Kidney tubule cell (primary cell): ENCODE data around the gene ZNF524.

Source experiments
- DNase-seq: peaks from one replicate; pipeline ENCODE4 v3.0.0-alpha.2; 2018; ENCODE audit warnings: low spot score

Gene ZNF524

DNA sequence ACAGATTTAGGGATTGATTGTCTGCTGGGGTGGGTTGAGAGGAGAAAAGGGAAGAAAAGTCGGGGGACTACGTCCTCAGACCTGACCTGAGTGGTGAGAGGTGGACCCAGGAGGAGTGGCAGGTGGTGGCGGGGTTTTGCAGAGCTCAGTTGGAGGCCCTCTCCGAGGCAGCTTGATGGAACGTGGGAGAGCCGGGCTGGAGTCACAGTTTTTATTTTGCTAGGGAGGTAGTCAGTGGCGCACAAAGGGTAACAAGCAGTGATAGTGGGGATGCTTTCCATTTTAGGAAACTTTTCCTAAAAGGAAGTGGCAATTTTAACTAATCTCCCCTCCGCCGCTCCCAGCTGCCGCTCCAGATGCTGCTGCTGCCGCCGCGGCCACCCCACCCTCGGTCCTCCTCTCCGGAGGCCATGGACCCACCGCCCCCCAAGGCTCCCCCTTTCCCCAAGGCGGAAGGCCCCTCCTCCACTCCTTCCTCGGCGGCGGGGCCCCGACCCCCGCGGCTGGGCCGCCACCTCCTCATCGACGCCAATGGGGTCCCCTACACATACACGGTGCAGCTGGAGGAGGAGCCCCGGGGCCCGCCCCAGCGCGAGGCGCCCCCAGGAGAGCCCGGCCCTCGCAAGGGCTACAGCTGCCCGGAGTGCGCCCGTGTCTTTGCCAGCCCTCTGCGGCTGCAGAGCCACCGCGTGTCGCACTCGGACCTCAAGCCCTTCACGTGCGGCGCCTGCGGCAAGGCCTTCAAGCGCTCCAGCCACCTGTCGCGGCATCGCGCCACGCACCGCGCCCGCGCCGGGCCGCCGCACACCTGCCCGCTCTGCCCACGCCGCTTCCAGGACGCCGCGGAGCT, 42.3 kb downstream of the ZNF524 start:
- DNase-seq: peak; percentile 36

DNA sequence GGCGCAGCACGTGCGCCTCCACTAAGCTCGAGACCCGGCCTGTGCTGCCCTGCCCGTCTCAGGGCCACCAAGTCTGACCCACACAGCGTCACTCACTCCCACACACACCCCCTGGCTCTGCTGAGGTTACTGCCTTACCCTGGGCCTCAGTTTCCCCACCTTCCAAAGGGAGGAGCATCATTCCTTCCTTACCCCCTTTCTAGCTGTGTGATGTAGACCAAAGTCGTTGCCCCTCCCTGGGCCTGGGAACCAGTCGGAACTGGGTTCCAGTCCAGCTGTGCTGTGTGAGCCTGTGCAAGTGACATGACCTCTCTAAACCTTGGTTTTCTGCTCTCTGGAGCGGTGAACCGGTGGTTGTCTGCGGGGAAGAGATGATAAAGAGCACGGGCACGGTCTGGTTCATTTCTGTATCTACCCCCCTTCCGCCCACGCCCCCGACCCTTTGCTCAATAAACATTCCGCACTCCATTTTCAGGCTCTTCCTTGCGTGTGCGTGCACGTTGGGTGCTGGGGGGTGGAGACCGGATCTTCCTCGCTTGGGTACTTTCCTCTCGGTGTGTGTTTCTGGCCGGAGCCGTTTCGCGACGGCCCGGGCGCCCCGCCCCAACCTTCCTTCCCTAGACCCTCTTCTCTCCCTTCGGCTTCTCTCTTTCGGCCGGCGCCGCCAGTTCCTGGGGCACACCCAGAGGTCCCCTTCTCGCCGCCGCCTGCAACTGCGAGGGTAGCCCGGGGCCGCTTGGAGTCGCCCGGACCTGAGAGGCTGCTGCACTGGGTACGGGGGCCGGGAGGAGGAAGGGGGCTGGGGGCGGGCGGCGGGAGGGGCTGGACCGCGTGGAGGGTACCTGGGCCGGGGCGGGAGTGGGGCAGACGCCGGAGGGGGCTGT, 43.2 kb downstream of the ZNF524 start, which contains the start of gene ZNF581:
ZNF581 (plus strand) TSS at position 647 of the 884 bp plus-strand sequence. CDS start 923 bp downstream, outside the sequence.
- DNase-seq: peak; percentile 84

DNA sequence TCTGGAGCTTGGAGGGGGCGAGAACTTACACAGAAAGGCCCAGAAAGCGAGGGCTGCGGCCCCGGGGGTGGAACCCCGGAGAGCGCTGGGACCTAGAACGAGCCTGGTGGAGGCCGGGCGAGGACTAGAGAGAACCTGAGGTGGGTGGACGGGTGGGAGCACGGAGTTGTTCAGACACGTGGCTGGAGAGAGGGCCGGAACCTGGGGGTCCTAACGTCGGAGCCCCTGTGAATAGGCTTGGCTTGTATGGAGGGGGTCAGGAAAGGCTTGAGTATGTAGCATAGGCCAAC, 43.7 kb downstream of the ZNF524 start:
- no peak for DNase-seq

DNA sequence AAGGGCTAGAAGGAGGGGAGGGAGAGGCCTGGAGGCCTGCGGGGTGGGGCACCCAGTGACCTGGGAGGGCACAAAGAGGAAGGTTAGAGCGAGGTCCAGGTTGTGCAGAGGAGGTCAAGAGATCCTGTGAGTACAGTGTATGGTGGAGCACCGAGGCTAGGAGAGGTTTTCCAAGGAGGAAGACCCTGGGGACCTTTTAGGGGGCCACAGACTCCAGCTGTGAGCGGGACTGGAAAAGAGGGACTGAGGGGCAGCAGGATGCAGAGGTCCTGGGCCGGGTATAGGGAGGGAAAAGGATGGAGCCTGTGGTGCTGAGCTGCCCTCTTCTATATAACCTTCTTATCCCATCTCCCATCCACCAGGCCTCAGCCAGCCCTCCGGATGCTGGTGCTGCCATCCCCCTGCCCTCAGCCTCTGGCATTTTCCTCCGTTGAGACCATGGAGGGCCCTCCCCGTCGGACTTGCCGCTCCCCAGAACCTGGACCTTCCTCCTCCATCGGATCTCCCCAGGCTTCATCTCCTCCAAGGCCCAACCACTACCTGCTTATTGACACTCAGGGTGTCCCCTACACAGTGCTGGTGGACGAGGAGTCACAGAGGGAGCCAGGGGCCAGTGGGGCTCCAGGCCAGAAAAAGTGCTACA, 44.2 kb downstream of the ZNF524 start:
- DNase-seq: no peak

DNA sequence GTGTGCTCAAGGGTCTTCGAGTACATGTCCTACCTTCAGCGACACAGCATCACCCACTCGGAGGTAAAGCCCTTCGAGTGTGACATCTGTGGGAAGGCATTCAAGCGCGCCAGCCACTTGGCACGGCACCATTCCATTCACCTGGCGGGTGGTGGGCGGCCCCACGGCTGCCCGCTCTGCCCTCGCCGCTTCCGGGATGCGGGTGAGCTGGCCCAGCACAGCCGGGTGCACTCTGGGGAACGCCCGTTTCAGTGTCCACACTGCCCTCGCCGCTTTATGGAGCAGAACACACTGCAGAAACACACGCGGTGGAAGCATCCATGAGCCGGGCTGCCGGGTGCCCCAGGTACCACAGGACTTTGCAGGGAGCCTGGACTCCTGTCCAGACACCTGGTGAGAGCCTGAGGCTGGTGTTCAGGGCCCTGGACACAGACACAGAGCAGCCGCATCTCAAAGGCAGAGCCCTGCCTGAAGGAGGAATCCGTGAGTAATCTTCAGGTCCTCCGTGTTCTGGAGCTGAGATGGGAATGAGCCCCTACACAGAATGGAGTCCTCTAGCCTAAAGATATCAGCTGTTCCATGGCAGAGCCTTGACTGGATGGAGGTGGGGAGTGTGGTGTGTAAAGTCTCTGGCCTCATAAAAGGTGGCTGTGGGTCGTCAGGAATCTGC, 44.9 kb downstream of the ZNF524 start:
- peak; percentile 82 for DNase-seq

DNA sequence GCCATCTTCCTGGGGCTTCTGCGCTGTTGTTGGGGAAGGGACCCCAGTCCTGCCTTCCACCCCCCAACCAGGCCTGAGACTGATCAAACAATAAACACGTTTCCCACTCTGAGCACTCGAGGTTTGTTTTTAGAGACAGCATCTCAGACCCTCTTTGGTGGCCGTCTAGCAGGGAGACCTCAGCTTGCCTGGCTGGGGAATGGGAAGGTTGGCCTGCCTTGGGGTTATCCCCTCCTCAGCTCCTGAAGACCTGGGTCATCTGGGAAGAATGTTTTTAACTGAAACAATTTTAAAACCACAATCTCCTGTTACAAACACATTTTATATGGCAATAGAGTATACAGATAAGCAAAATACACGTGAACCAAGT, 45.4 kb downstream of the ZNF524 start:
- no peak for DNase-seq

DNA sequence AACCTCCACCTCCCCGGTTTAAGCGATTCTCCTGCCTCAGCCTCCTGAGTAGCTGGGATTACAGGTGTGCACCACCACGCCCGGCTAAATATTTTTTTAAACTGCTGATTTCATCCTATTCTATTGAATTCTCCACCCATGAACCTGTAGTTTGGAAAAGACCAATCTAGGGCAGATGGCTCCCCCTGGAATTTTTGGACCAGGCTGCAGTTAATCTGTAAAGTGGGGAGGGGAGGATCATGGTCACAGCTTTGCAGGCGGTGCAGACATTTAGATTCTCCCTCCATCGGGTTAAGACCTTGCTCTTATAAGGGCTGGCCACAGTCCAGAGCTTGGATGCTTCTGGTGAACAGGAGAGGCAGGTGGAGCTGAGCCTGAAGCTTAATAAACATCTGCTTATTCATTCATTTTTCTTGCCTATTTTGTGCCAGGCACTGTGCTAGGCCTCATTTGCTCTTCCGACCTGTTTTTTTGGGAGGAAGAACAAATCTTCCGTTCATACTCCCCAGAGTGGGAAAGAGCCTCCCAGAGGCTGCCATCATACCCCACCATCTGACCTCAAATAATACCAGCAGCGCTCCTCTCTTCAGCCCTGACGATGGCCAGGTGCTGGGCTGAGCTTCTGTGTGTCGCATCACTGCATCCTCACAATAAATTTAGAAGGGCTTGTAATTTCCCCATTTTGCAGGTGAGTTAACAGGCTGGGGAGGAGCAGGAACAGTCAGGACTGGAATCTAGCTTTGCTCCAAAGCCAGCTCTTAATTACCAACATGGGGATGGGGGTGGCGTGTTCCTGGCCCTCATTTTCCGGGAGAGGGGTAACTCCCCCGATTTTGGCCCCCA, 47.0 kb downstream of the ZNF524 start:
- no peak for DNase-seq

DNA sequence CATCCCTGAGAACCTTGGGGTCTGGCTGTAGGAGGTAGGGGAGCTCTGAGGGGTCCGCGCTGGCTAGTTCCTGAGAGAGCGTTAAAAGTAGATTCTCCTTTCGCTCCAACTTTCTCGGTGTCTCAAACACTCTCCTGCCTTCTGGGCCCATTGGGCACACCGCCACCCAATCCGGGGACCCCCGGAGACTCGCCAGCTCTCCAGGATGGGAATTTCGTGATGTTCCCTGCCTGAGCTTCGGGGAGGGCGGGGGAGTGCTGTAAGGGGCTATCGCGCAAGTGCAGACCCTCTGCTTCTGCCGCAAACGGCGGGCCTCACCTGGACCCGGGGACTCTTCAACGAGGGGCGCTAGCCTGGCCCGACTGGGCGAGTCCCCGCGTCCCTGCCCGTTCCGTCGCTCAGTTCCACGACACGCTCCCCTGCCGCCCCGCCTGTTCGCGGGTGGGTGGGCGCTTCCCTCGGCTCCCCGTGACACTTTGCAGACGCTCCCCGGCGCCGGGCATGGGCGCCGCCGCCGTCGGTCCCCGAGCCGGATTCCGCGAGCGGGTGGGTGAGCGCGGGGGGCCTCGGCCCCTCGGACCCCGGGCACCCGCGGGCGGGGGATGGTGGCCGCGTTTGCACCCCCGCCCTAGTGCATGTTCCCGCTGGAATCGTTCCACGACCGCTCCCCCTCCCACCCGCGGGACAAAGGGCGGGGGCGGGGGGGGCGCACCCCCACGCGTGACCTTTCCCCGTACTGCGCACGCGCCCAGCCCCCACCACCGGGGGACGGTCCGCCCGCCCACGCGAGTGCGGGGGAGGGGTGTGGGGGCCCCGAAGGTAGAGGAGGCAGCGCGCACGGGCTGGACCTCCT, 47.9 kb downstream of the ZNF524 start, which contains the start of gene CCDC106:
CCDC106 (plus strand) TSS at position 481 of the 853 bp plus-strand sequence. CDS start 835 bp downstream, outside the sequence.
- peak; percentile 60 for DNase-seq

DNA sequence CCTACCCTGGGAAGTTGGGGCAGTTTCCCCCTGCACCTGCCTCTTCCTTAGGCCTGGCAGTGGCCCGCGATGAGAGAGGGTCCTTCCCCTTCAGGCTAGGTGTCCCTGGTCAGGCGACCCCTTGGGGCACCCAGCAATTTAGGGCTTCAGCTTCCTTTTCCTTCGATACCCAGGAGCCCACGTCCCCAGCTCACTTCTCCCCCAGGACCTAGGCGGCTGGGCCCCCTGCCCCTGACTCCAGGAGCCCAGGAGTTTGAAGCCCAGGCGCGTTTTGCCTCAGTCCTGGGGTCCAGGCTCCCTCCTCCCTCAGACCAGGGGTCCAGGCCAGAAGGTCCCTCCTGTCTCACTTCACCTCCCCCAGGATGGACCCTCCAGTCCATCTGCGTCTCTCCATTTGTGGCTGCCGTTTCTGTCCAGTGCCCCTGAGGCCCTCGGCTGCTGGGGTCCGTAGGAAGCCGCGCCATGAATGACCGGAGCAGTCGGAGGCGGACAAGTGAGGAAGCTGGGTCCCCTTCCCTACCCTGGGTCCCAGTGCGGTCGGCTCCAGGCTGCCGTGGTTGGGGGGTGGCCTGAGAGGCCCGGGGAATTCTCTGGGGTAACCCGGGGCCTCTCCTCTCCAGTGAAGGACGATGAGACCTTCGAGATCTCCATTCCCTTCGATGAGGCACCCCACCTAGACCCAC, 48.6 kb downstream of the ZNF524 start:
- DNase-seq: no peak

DNA sequence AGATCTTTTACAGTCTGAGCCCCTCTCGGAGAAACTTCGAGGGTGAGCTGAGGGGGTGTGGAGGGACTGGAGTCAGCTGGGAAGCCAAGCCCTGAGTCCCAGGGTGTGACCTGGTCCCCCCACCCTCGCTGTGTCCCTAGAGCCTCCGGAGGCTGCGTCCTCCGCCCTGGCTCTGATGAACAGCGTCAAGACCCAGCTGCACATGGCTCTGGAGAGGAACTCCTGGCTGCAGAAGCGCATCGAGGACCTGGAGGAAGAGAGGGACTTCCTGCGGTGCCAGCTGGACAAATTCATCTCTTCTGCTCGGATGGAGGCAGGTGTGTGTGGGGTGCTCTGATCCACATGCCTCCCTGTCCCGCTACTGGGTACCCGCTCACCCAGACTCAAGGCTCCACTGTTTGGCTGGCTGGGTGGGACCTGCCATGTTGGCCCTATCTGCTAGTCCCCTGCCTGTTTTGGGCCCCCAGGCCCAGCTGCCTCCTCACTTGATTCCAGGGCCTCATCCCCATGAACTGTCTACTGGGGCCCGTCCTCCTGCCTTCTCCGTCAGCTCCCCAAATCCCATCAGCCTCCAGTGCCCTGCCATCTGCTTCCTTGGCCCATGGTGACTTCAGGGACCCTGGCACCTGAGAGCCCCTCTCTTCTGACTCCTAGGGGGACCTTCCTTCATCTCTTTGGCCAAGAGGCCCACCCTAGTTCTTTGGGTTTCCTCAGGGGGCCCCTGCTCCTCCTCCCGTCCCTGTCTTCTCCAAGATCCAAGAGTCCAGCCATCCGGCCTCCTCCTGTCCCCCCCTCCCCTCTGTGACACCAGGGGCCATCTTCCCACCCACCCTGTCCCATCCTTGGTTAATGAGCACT, 49.4 kb downstream of the ZNF524 start:
- DNase-seq: no peak

DNA sequence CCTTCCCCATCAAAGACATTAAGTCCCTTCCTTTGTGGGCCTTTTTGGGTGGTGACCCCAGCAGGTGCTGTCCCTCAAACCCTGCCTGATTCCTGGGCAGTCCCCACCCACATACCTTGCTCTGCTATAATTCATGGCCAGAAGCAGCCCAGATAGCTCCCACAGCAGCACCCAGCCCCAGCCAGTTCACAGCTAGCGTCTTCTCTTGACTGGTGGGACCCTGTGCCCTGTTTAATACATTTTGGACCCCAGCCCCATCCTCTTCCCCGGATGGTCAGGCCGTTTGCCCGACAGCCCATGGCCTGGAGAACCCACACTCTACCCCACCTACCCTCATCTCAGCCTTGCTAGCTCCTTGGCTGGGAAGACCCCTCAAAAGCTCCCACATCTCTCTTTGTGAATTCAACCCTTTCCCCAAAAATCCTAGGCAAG, 50.1 kb downstream of the ZNF524 start:
- DNase-seq: no peak

DNA sequence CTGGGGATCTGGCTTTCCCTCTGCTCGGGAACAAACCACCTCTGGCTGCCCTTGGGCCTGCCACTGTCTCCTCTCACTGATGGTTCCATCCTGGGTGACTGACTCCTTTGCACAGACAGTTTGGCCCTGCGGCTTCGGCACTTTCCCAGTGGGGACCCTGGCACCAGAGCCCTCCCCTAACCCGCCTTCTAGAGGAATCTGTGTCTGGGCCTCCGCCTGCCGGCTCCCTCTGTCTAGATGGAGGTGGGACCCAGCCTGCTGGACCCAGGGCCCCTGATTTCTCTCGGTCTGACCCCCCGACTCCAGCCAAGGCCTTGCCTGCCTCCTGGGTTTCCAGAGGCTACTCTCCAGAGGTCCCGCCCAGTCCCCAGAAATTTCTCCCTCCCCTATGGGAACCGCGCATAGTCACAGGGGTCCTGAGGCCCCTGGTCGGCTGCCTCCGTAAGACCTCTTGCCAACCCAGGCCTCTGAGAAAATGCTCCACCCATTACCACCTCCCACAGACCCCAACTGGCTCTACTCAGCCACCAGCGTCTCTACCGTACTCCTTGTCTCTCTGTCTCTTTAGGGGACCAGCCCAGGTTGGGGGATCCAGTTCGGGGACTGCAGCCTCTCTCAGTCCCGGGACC, 50.6 kb downstream of the ZNF524 start:
- no peak for DNase-seq

DNA sequence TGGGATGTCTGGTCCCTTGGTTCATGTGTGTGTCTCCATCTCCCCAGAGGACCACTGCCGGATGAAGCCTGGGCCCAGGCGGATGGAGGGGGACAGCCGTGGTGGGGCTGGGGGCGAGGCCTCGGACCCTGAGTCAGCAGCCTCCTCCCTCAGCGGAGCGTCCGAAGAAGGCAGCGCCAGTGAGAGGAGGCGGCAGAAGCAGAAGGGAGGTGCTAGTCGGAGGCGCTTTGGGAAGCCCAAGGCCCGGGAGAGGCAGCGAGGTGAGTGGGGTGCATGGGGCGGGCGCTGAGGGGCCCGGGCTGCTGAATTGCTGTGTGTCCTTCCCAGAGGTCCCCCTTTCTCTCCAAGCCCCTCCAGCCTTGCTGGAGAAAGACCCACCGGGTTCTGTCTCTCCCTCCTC, 51.1 kb downstream of the ZNF524 start:
- no peak for DNase-seq

DNA sequence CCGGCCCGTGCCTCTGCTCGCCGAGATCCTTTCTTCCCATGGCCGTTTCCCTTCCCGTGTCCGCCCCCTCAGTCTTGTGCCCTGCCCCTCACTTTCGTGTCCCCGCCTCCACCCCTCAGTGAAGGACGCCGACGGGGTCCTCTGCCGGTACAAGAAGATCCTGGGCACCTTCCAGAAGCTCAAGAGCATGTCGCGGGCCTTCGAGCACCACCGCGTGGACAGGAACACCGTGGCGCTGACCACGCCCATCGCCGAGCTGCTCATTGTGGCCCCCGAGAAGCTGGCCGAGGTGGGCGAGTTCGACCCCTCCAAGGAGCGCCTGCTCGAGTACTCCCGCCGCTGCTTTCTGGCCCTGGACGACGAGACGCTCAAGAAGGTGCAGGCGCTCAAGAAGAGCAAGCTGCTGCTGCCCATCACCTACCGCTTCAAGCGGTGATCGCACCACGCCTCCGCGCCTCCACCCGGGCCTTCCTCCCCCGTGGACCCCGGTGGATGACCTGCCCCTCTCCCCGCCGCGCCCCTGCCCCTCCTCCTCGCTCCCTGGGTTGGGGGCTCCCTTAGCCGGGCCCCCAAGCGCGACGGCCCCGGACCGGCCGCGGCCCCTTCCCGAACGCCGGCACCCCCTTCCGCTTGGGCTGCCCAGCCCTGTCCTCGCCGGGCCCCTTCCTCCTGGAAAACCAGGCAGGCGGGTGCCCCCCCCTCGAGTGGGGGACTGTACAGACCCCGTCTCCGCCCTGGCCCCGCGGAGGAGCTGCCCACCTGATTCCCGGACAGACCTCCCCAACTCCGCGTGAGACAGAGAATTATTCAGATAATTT, 52.4 kb downstream of the ZNF524 start:
- no peak for DNase-seq
